ENCODE data around the gene SEMA4D. TPM values are rescaled to one million over a fixed set of nuclear protein-coding genes. Genes with fewer than 3 reads are reported as not detected.

SEMA4D gene
- total and polyA plus RNA-seq, 9 of the 15 experiments (the other 6 are each of a cell fraction or from before 2014, with no cell fraction given): 0.38 to 5.1 (median 1.8) TPM

DNA sequence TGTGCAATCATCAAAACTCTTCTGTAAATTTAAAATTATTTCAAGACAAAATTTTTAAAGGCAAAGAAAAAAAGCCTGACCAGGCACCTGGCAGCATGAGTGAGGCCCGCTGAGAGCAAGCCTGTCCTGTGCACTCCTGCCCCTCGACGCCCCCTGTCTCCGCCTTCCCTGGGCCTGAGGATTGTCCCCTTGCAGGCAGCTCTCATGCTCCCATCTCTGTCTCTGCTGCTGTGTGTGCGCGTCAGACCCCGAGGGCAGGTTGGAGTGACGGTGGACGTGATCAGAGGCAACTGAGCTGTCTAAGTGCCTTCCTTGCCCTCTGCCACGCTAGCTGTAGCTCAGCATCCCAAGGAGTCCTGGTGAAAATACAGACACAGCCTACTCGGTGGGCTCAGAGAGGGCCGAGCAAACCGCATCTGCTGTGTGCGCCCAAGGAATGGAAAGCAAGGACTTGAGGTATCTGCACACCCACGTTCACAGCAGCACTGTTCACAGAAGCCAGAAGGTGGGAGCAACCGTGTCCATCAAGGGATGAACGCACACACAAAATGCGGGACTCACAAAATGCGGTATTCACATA is 114.1 kb downstream of the SEMA4D start:
- H3K9me3 ChIP-seq (replicated peaks; ENCODE audit: control insufficient read depth, insufficient read depth, low read depth, low read length): no peaks in the 10 kb centered on the region
- H3K4me1 ChIP-seq (replicated peaks in 1 of 2; ENCODE audit: control insufficient read depth in 2 of 2, insufficient read depth in 2 of 2, low read length in 2 of 2): peaks cover 0 to 6% of the 10 kb centered on the region in 2 experiments; a peak in 2 of 5 replicates
- no peak overlapping the region for H2AFZ ChIP-seq (ENCODE audit: low read depth, low read length)
- DNase-seq (ENCODE audit: extremely low read depth in 1 of 4, low spot score in 3 of 4) (no peak), FAIRE-seq (no peak), ATAC-seq (no peak)
- peaks cover 16 to 80% of the 10 kb centered on the region in 2 experiments for H3K27me3 ChIP-seq (ENCODE audit: control insufficient read depth in 2 of 2, insufficient read depth in 2 of 2, low read length in 2 of 2)
- no peaks in the 10 kb centered on the region for H3K36me3 ChIP-seq (ENCODE audit: control insufficient read depth, insufficient read depth, low read length)
- no TSS peak for BruUV-seq (replicated peaks)
- intact Hi-C loops (cut with micrococcal nuclease) (no loop called here), in situ Hi-C loops (cut with MboI) (no loop called here)
- WGBS (ENCODE audit: insufficient coverage, low coverage, missing lambda C conversion rate): 10% methylated on average over 19 of the region's 19 CpGs
- no peak overlapping the region for H3K9ac ChIP-seq (ENCODE audit: insufficient read depth in 1 of 2, low read depth in 2 of 2, low read length in 2 of 2)
- H3K4me2 ChIP-seq (ENCODE audit: insufficient read depth, low read length): no peak overlapping the region
- no peak overlapping the region for H3K4me3 ChIP-seq
- POLR2A ChIA-PET: interaction anchor here (0.6 kb wide), 1 partner anchor 88 kb away, joined by 3 read pairs; no protein-coding TSS in a partner anchor
- no peaks in the 10 kb centered on the region for H4K20me1 ChIP-seq (replicated peaks; ENCODE audit: control insufficient read depth, insufficient read depth, low read length)
- no peak overlapping the region for H3K27ac ChIP-seq (ENCODE audit: extremely low read depth, low read depth, low read length)
- H3K9me1 ChIP-seq (ENCODE audit: control insufficient read depth, insufficient read depth, low read length): no peaks in the 10 kb centered on the region
- no peaks in the 10 kb centered on the region for H3K79me2 ChIP-seq (ENCODE audit: control insufficient read depth, insufficient read depth, low read length)
- TF ChIP-seq RBM17 (IDR thresholded peaks at IDR 0.05; ENCODE audit: borderline replicate concordance, low read depth, low read length): no peak
- TF ChIP-seq, protein P1, sequence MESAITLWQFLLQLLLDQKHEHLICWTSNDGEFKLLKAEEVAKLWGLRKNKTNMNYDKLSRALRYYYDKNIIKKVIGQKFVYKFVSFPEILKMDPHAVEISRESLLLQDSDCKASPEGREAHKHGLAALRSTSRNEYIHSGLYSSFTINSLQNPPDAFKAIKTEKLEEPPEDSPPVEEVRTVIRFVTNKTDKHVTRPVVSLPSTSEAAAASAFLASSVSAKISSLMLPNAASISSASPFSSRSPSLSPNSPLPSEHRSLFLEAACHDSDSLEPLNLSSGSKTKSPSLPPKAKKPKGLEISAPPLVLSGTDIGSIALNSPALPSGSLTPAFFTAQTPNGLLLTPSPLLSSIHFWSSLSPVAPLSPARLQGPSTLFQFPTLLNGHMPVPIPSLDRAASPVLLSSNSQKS (CRISPR knock-in tag; IDR thresholded peaks at IDR 0.05): no peak
- TF ChIP-seq HDGF (IDR thresholded peaks at IDR 0.05): no peak
- TF ChIP-seq TSHZ1 (CRISPR knock-in tag; IDR thresholded peaks at IDR 0.05): no peak
- no peak for TF ChIP-seq PRMT5 (CRISPR knock-in tag; IDR thresholded peaks at IDR 0.05)
- no peak for TF ChIP-seq ZNF316 (IDR thresholded peaks at IDR 0.05)
- TF ChIP-seq CBX1 (IDR thresholded peaks at IDR 0.05; ENCODE audit: low read depth): no peak
- CTCF ChIA-PET (ENCODE audit: low intra/inter-chr PET ratio): no interaction called here

Data from K562 (cell line).